Skeletal muscle satellite cell (primary cell): ENCODE results near the gene LIN54.
"Not testable (repeated sequence)": the region's sequence is repeated elsewhere in the genome, so short reads cannot be mapped to it uniquely, and the experiment has no call there.

Experiments used
- H3K27me3 ChIP-seq: 2 replicates; pipeline ENCODE4 v1.7.0; 2013; ENCODE audit warnings: low read length; ENCODE audit not compliant: control insufficient read depth, insufficient read depth
- H3K36me3 ChIP-seq: 2 replicates; pipeline ENCODE4 v1.7.0; 2013; ENCODE audit warnings: mild to moderate bottlenecking, control low read depth, low read length; ENCODE audit not compliant: insufficient read depth
- H3K4me1 ChIP-seq: 2 replicates; pipeline ENCODE4 v1.7.0; 2013; ENCODE audit warnings: low read length; ENCODE audit not compliant: control insufficient read depth, insufficient read depth
- H3K4me2 ChIP-seq: 2 replicates; pipeline ENCODE4 v1.7.0; 2013; ENCODE audit warnings: mild to moderate bottlenecking, low read length
- H3K4me3 ChIP-seq: 2 replicates; pipeline ENCODE4 v1.7.0; 2013; ENCODE audit warnings: low read length
- H3K9ac ChIP-seq: 2 replicates; pipeline ENCODE4 v1.7.0; 2013; ENCODE audit warnings: mild to moderate bottlenecking, low read depth, low read length, moderate library complexity
- H3K9me3 ChIP-seq: replicated peaks from 2 replicates; pipeline ENCODE4 v1.7.0; 2013; ENCODE audit warnings: mild to moderate bottlenecking, control low read depth, low read length

LIN54 gene

GRCh38 chr4:83028976-83029375 lies 18.4 kb upstream of the LIN54 start:
- Histone ChIP-seq H3K9me3 (peaks cover 3% of the 10 kb centered on the region), H3K36me3 (no peaks in the 10 kb centered on the region), H3K4me1 (no peaks in the 10 kb centered on the region), H3K9ac (no peak overlapping the region), H3K4me2 (no peak overlapping the region), H3K4me3 (no peak overlapping the region), H3K27me3 (peaks cover 8% of the 10 kb centered on the region)

GRCh38 chr4:83025563-83025962 lies 14.9 kb upstream of the LIN54 start:
- Histone ChIP-seq H3K9me3 (peaks cover 6% of the 10 kb centered on the region), H3K4me2 (no peak overlapping the region), H3K4me3 (no peak overlapping the region), H3K4me1 (peaks cover 9% of the 10 kb centered on the region), H3K27me3 (peaks cover 8% of the 10 kb centered on the region), H3K9ac (no peak overlapping the region), H3K36me3 (no peaks in the 10 kb centered on the region)

GRCh38 chr4:83024233-83024632 lies 13.6 kb upstream of the LIN54 start:
- no peak overlapping the region for H3K4me2 ChIP-seq
- no peak overlapping the region for H3K4me3 ChIP-seq
- peaks cover 9% of the 10 kb centered on the region for H3K4me1 ChIP-seq
- H3K27me3 ChIP-seq: peaks cover 4% of the 10 kb centered on the region
- H3K9ac ChIP-seq: no peak overlapping the region
- H3K9me3 ChIP-seq: peaks cover 6% of the 10 kb centered on the region
- no peaks in the 10 kb centered on the region for H3K36me3 ChIP-seq

- H3K4me3 ChIP-seq, H3K4me2 ChIP-seq, H3K27me3 ChIP-seq, H3K9me3 ChIP-seq, H3K36me3 ChIP-seq, H3K9ac ChIP-seq, H3K4me1 ChIP-seq: not testable (repeated sequence)
These were observed 13.0 kb upstream of the LIN54 start for GRCh38 chr4:83023599-83023998.

GRCh38 chr4:83022724-83023450 lies 12.3 kb upstream of the LIN54 start:
- Histone ChIP-seq H3K4me2 (no peak overlapping the region), H3K4me1 (peaks cover 9% of the 10 kb centered on the region), H3K4me3 (no peak overlapping the region), H3K36me3 (no peaks in the 10 kb centered on the region), H3K27me3 (no peaks in the 10 kb centered on the region), H3K9ac (no peak overlapping the region), H3K9me3 (peaks cover 6% of the 10 kb centered on the region)

GRCh38 chr4:83019794-83020494 lies 9.3 kb upstream of the LIN54 start:
- Histone ChIP-seq H3K4me2 (no peak overlapping the region), H3K4me1 (peaks cover 9% of the 10 kb centered on the region), H3K36me3 (no peaks in the 10 kb centered on the region), H3K9ac (no peak overlapping the region), H3K27me3 (no peaks in the 10 kb centered on the region), H3K4me3 (no peak overlapping the region), H3K9me3 (peaks cover 3% of the 10 kb centered on the region)

GRCh38 chr4:83013902-83014301 lies 3.3 kb upstream of the LIN54 start:
- Histone ChIP-seq H3K9ac (peak overlapping the region; percentile 80), H3K4me2 (peak overlapping the region; percentile 80), H3K27me3 (no peaks in the 10 kb centered on the region), H3K4me3 (peak overlapping the region; percentile 72), H3K36me3 (no peaks in the 10 kb centered on the region), H3K4me1 (peaks cover 23% of the 10 kb centered on the region), H3K9me3 (no peaks in the 10 kb centered on the region)

GRCh38 chr4:83013420-83013867 lies 2.8 kb upstream of the LIN54 start:
- Histone ChIP-seq H3K4me3 (peak overlapping the region; percentile 72), H3K4me1 (peaks cover 24% of the 10 kb centered on the region), H3K9ac (peak overlapping the region; percentile 80), H3K36me3 (no peaks in the 10 kb centered on the region), H3K9me3 (no peaks in the 10 kb centered on the region), H3K4me2 (peak overlapping the region; percentile 80), H3K27me3 (no peaks in the 10 kb centered on the region)

- Histone ChIP-seq H3K4me1 (peaks cover 24% of the 10 kb centered on the region), H3K9me3 (no peaks in the 10 kb centered on the region), H3K9ac (peak overlapping the region; percentile 96), H3K4me2 (peak overlapping the region; percentile 88), H3K36me3 (no peaks in the 10 kb centered on the region), H3K4me3 (peak overlapping the region; percentile 89), H3K27me3 (no peaks in the 10 kb centered on the region)
These were observed 2.2 kb upstream of the LIN54 start for GRCh38 chr4:83012687-83013419.

- Histone ChIP-seq H3K4me2 (peak overlapping the region; percentile 88), H3K36me3 (no peaks in the 10 kb centered on the region), H3K9ac (peak overlapping the region; percentile 96), H3K27me3 (no peaks in the 10 kb centered on the region), H3K4me1 (peaks cover 24% of the 10 kb centered on the region), H3K9me3 (no peaks in the 10 kb centered on the region), H3K4me3 (peak overlapping the region; percentile 89)
These were observed 1.6 kb upstream of the LIN54 start for GRCh38 chr4:83012200-83012686.

GRCh38 chr4:83011689-83012199 lies 1.1 kb upstream of the LIN54 start:
- Histone ChIP-seq H3K4me2 (peak overlapping the region; percentile 88), H3K9me3 (no peaks in the 10 kb centered on the region), H3K9ac (peak overlapping the region; percentile 96), H3K36me3 (no peaks in the 10 kb centered on the region), H3K4me3 (peak overlapping the region; percentile 89), H3K27me3 (no peaks in the 10 kb centered on the region), H3K4me1 (peaks cover 24% of the 10 kb centered on the region)
